ENCODE results near the gene PPP2R5C.

PPP2R5C gene

DNA sequence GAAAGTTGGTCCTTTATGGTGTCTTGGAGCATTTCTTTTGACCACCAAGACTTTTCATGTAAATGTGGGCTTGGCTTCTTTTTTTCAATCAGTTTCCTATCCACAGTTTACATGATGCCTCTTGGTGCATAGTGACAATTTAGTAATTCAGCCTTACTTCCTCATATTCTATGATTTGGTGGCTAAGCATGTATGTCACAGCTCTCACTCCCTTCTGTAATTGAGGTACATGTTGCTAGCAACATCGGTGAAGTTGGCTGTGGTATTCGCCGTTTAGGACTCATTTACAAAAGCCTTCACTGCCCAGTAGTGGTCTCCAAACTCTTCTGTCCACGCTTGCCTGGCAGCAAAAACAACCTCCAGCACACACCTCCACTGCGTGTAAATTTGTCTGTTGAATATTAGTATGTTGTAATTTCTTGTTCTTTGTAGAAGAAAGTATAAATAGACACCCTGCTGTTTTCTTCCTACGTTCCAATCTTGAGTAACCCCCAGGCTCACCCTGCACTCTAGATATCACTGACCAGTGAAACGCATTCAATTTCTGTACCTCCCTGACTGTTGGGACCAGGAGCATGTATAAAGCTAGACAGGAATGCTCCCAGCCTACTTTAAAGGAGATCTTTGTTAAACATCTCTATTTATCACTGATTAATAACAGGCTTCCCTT, 90.4 kb downstream of the PPP2R5C start:
- Mint-ChIP-seq H3K36me3 (ENCODE audit: low read depth) (peaks cover 19% of the 10 kb centered on the region), H3K4me3 (no peak overlapping the region), H3K9me3 (no peaks in the 10 kb centered on the region), H3K4me1 (ENCODE audit: low read depth) (peaks cover 56% of the 10 kb centered on the region), H3K27ac (no peak overlapping the region), H3K27me3 (ENCODE audit: low read depth) (no peaks in the 10 kb centered on the region)

DNA sequence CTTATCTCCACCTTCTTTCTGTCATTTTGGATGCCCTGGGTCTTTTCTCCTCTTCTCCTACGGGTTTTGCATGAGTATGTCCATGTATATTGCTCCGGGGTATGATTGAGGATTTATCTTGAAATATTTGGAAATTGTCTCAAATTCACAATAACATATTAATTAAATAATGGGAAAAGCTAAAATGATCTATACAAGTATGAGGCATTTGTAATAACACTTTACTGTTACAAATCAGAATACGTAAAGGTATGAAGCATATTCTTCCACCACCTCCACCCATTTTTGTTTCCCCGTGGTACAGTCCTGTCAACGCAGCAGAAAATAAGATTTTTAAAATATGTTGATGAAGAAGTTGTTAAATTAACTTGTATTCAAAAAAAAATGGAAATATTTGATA, 91.3 kb downstream of the PPP2R5C start:
- Mint-ChIP-seq H3K9me3 (no peaks in the 10 kb centered on the region), H3K27ac (no peak overlapping the region), H3K4me3 (no peak overlapping the region), H3K27me3 (ENCODE audit: low read depth) (no peaks in the 10 kb centered on the region), H3K4me1 (ENCODE audit: low read depth) (peaks cover 58% of the 10 kb centered on the region), H3K36me3 (ENCODE audit: low read depth) (peaks cover 20% of the 10 kb centered on the region)

DNA sequence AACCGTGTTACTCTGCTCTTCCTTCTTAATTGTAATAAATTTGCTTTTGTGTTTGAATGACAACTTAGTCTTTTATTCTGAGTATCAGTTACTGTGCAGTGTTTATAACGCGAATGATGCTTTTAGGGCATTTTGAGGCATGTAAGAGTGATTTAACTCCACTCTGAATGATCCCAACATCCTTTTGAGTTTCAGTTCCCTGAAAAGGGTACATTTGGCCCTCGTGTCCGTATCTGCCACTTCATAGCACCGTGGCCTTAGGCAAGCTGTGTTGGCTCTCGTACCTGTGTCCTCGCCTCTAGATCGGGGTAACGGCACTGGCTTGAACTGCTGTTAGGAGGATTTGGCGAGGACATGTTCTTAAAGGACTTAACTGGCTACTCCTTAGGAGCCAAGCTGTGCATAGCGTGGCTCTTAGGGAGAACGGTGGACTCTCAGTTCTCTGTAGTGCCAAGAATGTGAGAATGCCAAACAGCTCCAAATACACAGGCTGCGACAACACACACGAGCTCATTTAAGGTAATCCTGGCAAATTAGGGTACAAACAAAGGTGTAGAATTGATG, 92.0 kb downstream of the PPP2R5C start:
- Mint-ChIP-seq H3K27ac (no peak overlapping the region), H3K4me1 (ENCODE audit: low read depth) (peaks cover 57% of the 10 kb centered on the region), H3K27me3 (ENCODE audit: low read depth) (no peaks in the 10 kb centered on the region), H3K4me3 (no peak overlapping the region), H3K36me3 (ENCODE audit: low read depth) (peaks cover 22% of the 10 kb centered on the region), H3K9me3 (no peaks in the 10 kb centered on the region)

DNA sequence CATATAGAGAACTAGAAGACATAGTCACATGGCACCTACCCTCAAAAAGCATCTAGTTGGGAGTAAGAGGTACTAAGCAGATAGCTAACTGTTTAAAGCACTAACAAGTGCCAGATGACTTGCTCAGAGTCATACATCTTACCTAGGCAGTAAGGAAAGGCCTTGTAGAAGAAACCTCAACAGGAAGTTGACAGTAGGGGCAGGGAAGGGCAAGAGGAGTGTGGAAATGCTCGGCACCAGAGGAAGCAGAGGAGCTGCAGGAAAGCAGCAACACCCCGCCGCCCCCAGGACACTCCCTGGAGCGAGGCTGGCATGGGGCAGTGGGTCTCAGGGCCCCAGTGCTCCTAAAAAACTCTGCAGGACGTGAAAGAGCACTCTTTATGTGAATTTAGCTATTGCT, 92.9 kb downstream of the PPP2R5C start:
- Mint-ChIP-seq H3K9me3 (no peaks in the 10 kb centered on the region), H3K36me3 (ENCODE audit: low read depth) (peaks cover 25% of the 10 kb centered on the region), H3K27ac (peak overlapping the region; percentile 62), H3K4me3 (no peak overlapping the region), H3K4me1 (ENCODE audit: low read depth) (peaks cover 58% of the 10 kb centered on the region), H3K27me3 (ENCODE audit: low read depth) (no peaks in the 10 kb centered on the region)

DNA sequence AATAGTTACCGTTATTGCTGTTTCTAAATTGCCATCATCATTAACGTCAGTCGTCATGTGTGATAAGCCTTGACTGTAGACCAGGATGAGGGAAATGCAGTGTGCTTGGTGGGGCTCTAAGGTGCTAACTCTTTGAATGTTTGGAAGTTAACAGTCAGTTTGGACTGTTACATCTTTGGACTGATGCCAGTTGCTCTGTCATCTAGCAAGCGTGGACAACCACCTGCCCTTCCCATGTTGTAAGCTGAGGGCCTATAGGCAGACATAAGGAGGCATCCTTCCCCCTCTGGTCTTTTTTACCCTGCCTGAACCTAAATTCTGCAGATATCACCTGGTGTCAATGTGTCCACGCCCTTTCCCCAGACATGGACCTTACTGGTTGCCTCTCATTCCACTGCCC, 94.4 kb downstream of the PPP2R5C start:
- no peak overlapping the region for H3K27ac Mint-ChIP-seq
- no peaks in the 10 kb centered on the region for H3K27me3 Mint-ChIP-seq (ENCODE audit: low read depth)
- H3K9me3 Mint-ChIP-seq: no peaks in the 10 kb centered on the region
- peaks cover 31% of the 10 kb centered on the region for H3K36me3 Mint-ChIP-seq (ENCODE audit: low read depth)
- peaks cover 54% of the 10 kb centered on the region for H3K4me1 Mint-ChIP-seq (ENCODE audit: low read depth)
- no peak overlapping the region for H3K4me3 Mint-ChIP-seq

DNA sequence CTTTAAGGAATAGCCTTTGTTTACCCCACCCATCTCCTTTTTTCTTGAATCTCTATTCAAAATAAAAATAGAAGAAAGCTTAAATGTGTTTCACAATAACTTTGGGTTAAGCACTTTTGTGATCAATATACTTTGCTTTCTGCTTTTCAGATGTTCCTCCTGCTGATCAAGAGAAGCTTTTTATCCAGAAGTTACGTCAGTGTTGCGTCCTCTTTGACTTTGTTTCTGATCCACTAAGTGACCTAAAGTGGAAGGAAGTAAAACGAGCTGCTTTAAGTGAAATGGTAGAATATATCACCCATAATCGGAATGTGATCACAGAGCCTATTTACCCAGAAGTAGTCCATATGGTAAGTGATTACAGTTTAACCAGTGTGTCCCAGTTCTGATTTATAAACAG, 95.0 kb downstream of the PPP2R5C start:
- Mint-ChIP-seq H3K9me3 (no peaks in the 10 kb centered on the region), H3K27ac (no peak overlapping the region), H3K4me3 (no peak overlapping the region), H3K4me1 (ENCODE audit: low read depth) (peaks cover 56% of the 10 kb centered on the region), H3K27me3 (ENCODE audit: low read depth) (no peaks in the 10 kb centered on the region), H3K36me3 (ENCODE audit: low read depth) (peaks cover 31% of the 10 kb centered on the region)

DNA sequence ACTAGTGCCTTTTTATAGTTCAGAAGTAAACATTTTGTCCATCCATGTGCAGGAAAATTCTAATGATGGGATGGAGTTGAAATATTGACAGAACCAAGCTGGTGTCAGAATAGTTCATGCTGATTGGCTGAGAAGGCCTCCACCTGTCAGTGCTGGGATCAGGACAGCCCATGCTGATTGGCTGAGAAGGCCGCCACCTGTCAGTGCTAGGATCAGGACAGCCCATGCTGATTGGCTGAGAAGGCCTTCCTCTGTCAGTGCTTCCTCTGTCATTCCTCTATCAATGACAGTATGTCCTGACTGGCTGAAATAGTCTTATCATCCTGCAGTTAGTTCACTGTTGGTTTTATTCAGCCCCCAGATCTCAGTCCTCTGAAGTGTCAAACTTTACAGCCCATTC, 95.7 kb downstream of the PPP2R5C start:
- H3K27me3 Mint-ChIP-seq (ENCODE audit: low read depth): no peaks in the 10 kb centered on the region
- H3K4me3 Mint-ChIP-seq: no peak overlapping the region
- H3K27ac Mint-ChIP-seq: no peak overlapping the region
- peaks cover 52% of the 10 kb centered on the region for H3K4me1 Mint-ChIP-seq (ENCODE audit: low read depth)
- H3K9me3 Mint-ChIP-seq: no peaks in the 10 kb centered on the region
- peaks cover 30% of the 10 kb centered on the region for H3K36me3 Mint-ChIP-seq (ENCODE audit: low read depth)

DNA sequence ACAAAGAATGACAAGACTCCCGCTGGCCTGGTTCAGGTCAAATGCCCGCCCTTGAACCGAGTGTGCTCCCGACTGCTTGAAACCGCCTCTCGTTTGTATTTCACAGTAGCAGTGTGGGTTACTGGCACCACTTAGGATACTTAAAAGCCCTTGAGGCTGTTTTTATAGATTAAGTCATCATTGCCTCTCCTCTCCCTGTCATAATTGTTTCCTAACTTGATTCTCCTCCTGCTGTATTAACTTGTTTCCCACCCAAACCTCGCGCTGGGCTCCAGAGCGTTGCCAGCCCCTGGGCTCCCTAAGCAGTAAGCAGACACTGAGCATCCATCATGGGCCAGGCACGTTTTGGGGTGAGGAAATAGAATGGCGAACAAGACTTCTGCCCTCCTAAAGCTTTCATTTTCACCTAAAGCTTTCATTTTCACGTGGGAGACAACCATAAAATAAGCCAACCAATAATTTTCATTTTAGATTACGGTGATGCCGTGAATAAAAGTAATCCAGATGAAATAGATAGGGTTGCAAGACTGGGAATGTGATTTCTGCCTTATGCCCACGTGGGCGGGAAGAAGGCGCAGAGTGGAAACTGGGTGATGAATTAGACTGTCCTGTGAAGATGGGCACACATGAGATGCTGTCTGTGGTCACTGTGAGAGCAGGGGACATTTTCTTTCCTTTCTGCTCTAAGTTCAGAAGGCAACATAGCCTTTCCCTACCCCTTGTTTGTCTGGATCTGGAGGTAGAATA, 97.5 kb downstream of the PPP2R5C start:
- H3K27me3 Mint-ChIP-seq (ENCODE audit: low read depth): no peaks in the 10 kb centered on the region
- H3K9me3 Mint-ChIP-seq: no peaks in the 10 kb centered on the region
- H3K4me1 Mint-ChIP-seq (ENCODE audit: low read depth): peaks cover 41% of the 10 kb centered on the region
- peaks cover 34% of the 10 kb centered on the region for H3K36me3 Mint-ChIP-seq (ENCODE audit: low read depth)
- H3K27ac Mint-ChIP-seq: peak overlapping the region; percentile 77
- H3K4me3 Mint-ChIP-seq: peak overlapping the region; percentile 47

DNA sequence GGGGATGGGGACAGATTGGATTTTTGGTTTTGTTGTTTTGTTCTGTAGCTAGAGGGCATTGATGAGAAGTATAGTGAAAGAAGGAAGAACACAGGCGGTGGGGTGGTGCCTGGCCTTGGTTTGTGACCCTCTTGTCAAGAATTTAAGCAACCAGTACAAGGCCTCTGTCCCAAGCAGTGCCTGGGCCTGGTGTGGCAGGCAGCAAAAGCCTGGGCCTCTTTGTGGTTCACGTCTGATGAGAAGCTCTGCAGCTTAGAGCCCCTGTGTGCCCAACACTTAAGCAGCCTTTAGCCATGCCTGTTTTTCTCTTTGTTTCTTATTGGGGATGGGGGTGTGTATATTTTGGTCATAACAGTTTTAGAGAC, 98.0 kb downstream of the PPP2R5C start:
- Mint-ChIP-seq H3K4me3 (no peak overlapping the region), H3K27ac (peak overlapping the region; percentile 77), H3K9me3 (no peaks in the 10 kb centered on the region), H3K36me3 (ENCODE audit: low read depth) (peaks cover 40% of the 10 kb centered on the region), H3K27me3 (ENCODE audit: low read depth) (no peaks in the 10 kb centered on the region), H3K4me1 (ENCODE audit: low read depth) (peaks cover 36% of the 10 kb centered on the region)

DNA sequence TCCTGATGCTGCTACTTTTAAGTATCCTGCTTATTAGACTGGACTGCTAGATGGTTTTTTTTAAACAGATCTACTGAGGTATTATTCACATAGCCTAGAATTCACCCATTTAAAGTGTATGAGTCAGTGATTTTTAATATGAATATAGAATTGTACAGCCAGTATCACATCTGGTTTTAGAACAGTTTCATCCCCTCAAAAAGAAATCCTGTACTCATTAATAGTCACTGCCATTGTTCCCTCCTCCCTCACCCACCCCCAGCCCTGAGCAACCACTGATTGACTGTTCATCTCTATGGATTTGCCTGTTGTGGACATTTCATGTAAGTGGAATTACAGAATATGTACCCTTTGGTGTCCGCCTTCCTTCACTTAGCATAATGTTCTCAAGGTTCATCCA, 98.4 kb downstream of the PPP2R5C start:
- H3K27me3 Mint-ChIP-seq (ENCODE audit: low read depth): no peaks in the 10 kb centered on the region
- H3K4me3 Mint-ChIP-seq: no peak overlapping the region
- no peak overlapping the region for H3K27ac Mint-ChIP-seq
- H3K9me3 Mint-ChIP-seq: no peaks in the 10 kb centered on the region
- H3K36me3 Mint-ChIP-seq (ENCODE audit: low read depth): peaks cover 44% of the 10 kb centered on the region
- H3K4me1 Mint-ChIP-seq (ENCODE audit: low read depth): peaks cover 34% of the 10 kb centered on the region

DNA sequence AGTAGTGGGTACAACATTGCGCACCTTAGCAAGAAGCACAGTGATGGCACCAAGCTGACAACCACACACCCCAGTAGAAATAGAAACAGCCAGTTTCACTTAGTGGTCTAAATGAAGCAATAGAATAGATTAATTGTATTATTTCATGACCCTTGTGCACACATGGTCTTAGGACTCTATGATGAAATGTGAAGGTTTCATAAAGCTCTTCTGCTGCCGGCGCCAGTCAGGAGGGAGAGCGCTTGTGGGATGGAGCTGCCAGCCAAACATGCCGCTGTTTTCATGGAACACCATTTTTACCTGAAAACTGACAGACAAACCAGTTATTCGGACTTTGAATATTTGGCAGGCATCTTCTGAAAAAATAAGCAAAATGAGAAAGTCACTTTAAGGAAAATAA, 100.0 kb downstream of the PPP2R5C start:
- Mint-ChIP-seq H3K27me3 (ENCODE audit: low read depth) (no peaks in the 10 kb centered on the region), H3K36me3 (ENCODE audit: low read depth) (peaks cover 45% of the 10 kb centered on the region), H3K4me1 (ENCODE audit: low read depth) (peaks cover 29% of the 10 kb centered on the region), H3K4me3 (no peak overlapping the region), H3K9me3 (no peaks in the 10 kb centered on the region), H3K27ac (no peak overlapping the region)

DNA sequence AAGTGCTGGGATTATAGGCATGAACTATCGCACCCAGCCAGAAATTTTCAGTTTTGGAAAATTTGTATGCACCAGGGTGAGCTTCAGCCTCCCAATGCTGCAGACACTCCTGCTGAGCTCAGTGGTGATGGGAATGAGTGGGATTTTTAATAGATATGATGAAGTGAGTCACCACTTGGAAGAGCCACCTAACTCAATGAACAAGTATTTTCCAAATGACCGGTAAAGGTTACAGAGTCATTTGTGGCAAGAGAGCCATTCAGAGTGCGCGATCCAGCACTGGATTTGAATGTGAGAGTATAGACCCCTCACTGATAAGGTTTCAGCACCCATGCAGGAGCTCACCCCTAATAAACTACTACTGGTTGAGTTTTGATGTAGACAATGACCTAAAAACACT, 100.7 kb downstream of the PPP2R5C start:
- Mint-ChIP-seq H3K27ac (no peak overlapping the region), H3K4me1 (ENCODE audit: low read depth) (peaks cover 25% of the 10 kb centered on the region), H3K9me3 (no peaks in the 10 kb centered on the region), H3K36me3 (ENCODE audit: low read depth) (peaks cover 41% of the 10 kb centered on the region), H3K4me3 (no peak overlapping the region), H3K27me3 (ENCODE audit: low read depth) (no peaks in the 10 kb centered on the region)

DNA sequence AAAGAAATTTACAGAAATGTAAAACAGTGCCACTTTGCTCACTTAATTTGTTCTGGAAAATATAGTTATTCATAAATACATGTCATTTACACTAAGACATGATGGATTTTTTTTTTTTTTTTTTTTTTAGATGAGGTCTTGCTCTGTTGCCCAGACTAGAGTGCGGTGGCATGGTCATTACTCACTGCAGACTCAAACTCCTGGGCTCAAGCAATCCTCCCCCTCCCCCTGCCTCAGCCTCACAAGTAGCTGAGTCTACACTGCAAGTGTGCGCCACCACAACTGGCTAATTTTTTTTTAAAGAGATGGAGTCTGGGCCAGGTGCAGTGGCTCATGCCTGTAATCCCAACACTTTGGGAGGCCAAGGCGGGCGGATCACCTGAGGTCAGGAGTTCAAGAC, 101.2 kb downstream of the PPP2R5C start:
- peaks cover 22% of the 10 kb centered on the region for H3K4me1 Mint-ChIP-seq (ENCODE audit: low read depth)
- H3K36me3 Mint-ChIP-seq (ENCODE audit: low read depth): peaks cover 38% of the 10 kb centered on the region
- H3K27me3 Mint-ChIP-seq (ENCODE audit: low read depth): no peaks in the 10 kb centered on the region
- H3K4me3 Mint-ChIP-seq: no peak overlapping the region
- H3K27ac Mint-ChIP-seq: no peak overlapping the region
- no peaks in the 10 kb centered on the region for H3K9me3 Mint-ChIP-seq

DNA sequence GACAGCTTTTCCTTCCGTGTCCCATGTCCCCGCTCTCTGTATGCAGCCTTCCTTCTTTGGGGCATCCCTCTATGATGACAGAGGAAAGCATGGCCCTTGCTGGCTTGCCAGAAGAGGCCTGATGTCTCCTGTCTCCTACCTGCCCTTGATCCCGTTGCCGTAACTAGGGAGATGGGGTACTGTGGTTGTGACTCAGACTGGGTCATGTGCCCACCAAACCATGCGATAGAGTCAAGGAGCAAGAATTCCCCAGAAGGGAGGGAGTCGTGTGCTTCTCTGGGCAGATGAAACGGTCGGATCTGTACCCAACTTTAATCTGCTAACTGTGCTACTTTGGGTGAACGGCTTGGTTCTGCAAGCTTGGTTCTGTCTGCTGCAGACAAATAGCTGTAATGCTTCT, 103.8 kb downstream of the PPP2R5C start:
- Mint-ChIP-seq H3K4me1 (ENCODE audit: low read depth) (peaks cover 10% of the 10 kb centered on the region), H3K9me3 (no peaks in the 10 kb centered on the region), H3K27me3 (ENCODE audit: low read depth) (no peaks in the 10 kb centered on the region), H3K36me3 (ENCODE audit: low read depth) (peaks cover 24% of the 10 kb centered on the region), H3K4me3 (no peak overlapping the region), H3K27ac (no peak overlapping the region)

DNA sequence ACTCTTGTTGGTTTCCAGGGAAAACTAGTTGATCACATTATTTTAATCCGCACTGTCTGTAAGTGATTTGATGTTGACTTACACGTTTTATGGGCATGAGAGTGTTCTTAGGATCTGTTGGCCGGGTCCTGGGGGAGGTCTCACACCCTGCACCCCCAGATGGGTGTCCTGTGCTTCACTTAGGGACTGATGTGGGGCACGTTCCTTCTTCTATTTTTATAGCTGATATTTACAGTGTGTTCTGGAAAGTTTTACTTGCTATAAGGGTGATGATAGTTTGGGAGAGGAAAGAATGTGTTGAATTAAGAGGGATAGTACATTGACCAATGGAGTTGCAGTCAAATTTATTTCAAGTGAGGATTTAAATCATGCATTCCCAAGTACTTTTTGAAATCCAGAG, 106.3 kb downstream of the PPP2R5C start:
- Mint-ChIP-seq H3K4me1 (ENCODE audit: low read depth) (peaks cover 16% of the 10 kb centered on the region), H3K27me3 (ENCODE audit: low read depth) (no peaks in the 10 kb centered on the region), H3K36me3 (ENCODE audit: low read depth) (peaks cover 22% of the 10 kb centered on the region), H3K4me3 (no peak overlapping the region), H3K27ac (no peak overlapping the region), H3K9me3 (no peaks in the 10 kb centered on the region)

Measured in T-helper 1 cell treated with Interleukin-12 subunit alpha and Interleukin-12 subunit beta and Interleukin-4 antibody, amounts not matched to agents 30 μg/mL and 1 μg/mL, for 36 hours (primary cell).